Lower leg skin (tissue), 4 donors: Measurements from ENCODE around the gene USP26. TPM values are rescaled to one million over a fixed set of nuclear protein-coding genes. Genes with fewer than 3 reads are reported as not detected.

ENCODE experiments used
- DNase-seq, 2 donors: peaks; one replicate each; pipeline ENCODE4 v3.0.0-alpha.2; 2019; ENCODE audit warnings: low spot score in 2 of 2
- H3K4me3 ChIP-seq: fragments of 200-600 bp; sonication (generic); 2 replicates; pipeline ENCODE4 v1.5.1; 2017; ENCODE audit warnings: mild to moderate bottlenecking, low read depth; ENCODE audit not compliant: poor library complexity, severe bottlenecking
- CTCF ChIP-seq, 3 donors: fragments of 450-650 bp; IDR thresholded peaks; one replicate each; pipeline ENCODE4 v1.5.1; 2016; ENCODE audit warnings: antibody characterized with exemption in 3 of 3, mild to moderate bottlenecking in 3 of 3, moderate library complexity in 2 of 3
- POLR2A ChIP-seq, 2 donors: fragments of 450-650 bp; IDR thresholded peaks; one replicate each; pipeline ENCODE4 v1.6.1; 2016 to 2017; ENCODE audit warnings: antibody characterized with exemption in 2 of 2, mild to moderate bottlenecking in 1 of 2, moderate library complexity in 1 of 2
- WGBS, 2 donors: methylation state at CpG; one replicate each; pipeline ENCODE4 v1.1.5; 2018; 5-methylcytosine and 5-hydroxymethylcytosine counted together
- intact Hi-C: fragments of 100-400 bp; cut with DNase I; formaldehyde crosslinking; loops from one replicate; pipeline ENCODE4 v1.15.0; 2023; ENCODE audit warnings: low total_unique reads
- total RNA-seq, 4 donors: library from RNA; depleted of rRNA; stranded (reverse); fragments of >200 nt; gene quantifications; one replicate each; pipeline ENCODE4 v1.1.0, GENCODE V29; 2016

The USP26 gene
- not detected for total RNA-seq

- TF ChIP-seq POLR2A (IDR thresholded peaks at IDR 0.05) (no peak), CTCF (IDR thresholded peaks at IDR 0.05) (no peak)
- intact Hi-C loops = no loop called here
- DNase-seq = no peak
- WGBS, 2 donors = 91 to 94% methylated on average over 16 of the region's 16 CpGs
- H3K4me3 ChIP-seq = no peak within 1 kb of the TSS
These were observed at the start of gene USP26 for GRCh38 chrX:133097031-133097430. Gene USP26, minus strand, starts transcription at chrX:133097109. Its CDS starts 68,889 bp downstream, at chrX:133028220.

GRCh38 chrX:133134282-133134681, 37.4 kb upstream of the USP26 start:
- TF ChIP-seq POLR2A (IDR thresholded peaks at IDR 0.05) = no peak
- no peak for DNase-seq
- 72 to 85% methylated on average over 4 of the region's 4 CpGs for WGBS, 2 donors
- intact Hi-C loops = loop anchor here (5.0 kb wide), 1 partner anchor 52 kb away; no protein-coding TSS in a partner anchor
- no peak overlapping the region for H3K4me3 ChIP-seq

- no peak for DNase-seq
- H3K4me3 ChIP-seq = no peak overlapping the region
- TF ChIP-seq CTCF (IDR thresholded peaks at IDR 0.05) (no peak), POLR2A (IDR thresholded peaks at IDR 0.05) (no peak)
- intact Hi-C loops = no loop called here
- whole genome bisulfite sequencing, 2 donors = 73 to 83% methylated on average over 5 of the region's 5 CpGs
These were observed 23.5 kb upstream of the USP26 start for GRCh38 chrX:133120406-133120805.

DNA sequence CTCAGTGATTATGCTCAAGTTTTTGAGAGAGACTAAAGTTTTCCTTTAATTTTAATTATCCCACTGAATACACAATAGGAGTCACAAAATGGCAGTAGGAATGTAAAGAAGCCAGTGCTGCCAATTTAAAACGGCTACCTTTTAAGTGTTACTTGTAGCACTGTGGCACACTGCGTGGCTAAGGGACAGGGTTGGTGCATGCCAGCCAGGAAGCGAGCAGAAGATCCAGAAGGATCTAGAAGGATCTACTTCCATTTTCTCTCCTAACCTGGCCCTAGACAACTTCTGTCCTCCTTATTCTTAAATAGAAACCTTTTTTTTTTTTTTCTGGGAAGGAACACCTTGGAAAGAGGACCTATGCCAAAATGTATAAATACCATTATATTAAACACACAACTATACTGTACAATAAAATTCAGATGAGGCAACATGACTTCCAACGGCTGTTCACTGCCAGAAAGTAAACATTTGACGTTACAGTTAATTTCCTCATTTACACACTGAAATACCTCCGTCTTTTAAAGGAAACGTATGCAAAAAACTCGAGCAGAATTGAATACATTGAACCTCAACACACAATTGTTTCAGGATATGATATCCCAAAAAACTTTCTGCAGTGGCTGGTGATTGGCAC, 2.7 kb downstream of the USP26 start:
- 67 to 72% methylated on average over 8 of the region's 8 CpGs for WGBS, 2 donors
- TF ChIP-seq CTCF (IDR thresholded peaks at IDR 0.05) (no peak), POLR2A (IDR thresholded peaks at IDR 0.05) (no peak)
- intact Hi-C loops = no loop called here
- no peak overlapping the region for H3K4me3 ChIP-seq
- no peak for DNase-seq

DNA sequence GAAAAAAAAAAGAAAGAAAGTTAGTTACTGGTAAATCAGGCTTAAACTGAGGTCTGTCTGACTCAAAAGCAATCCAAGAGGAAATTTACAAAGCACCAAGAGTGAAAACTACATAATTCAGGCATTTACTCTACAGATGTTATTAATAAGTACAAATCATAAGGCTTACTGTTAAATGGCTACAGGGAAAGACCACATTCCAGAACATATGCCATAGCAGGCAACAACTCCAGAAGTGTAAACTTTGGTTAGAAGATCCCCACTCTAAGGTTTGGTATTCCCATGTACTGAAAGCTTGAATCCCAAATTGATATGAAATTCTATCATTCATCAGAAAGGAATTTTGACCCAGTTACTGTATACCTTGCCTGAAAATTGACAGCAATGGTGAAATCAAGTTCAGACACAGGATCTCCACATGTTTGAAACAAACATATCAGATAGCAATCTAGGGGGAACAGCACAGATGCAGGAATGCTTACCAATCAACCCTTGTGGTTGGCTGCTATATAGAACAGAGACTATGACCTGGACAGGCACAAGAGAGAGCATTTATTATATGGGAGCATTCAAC, 6.6 kb downstream of the USP26 start:
- TF ChIP-seq POLR2A (IDR thresholded peaks at IDR 0.05) = no peak
- TF ChIP-seq CTCF (IDR thresholded peaks at IDR 0.05) = no peak
- no peak overlapping the region for H3K4me3 ChIP-seq
- intact Hi-C loops = no loop called here
- no peak for DNase-seq

- H3K4me3 ChIP-seq = no peak overlapping the region
- intact Hi-C loops = no loop called here
- DNase-seq = no peak
- TF ChIP-seq POLR2A (IDR thresholded peaks at IDR 0.05) (no peak), CTCF (IDR thresholded peaks at IDR 0.05) (no peak)
These were observed 7.5 kb downstream of the USP26 start for GRCh38 chrX:133089411-133089810.
